BE2C (cell line): ENCODE results near the gene BMP4.

Source experiments
- DNase-seq: peaks from one replicate; pipeline ENCODE4 v3.0.0-alpha.2; 2020
- H3K27me3 ChIP-seq: fragments of 250-450 bp; sonication (Bioruptor Pico); 2 replicates; pipeline ENCODE4 v1.5.1; 2020; ENCODE audit warnings: mild to moderate bottlenecking
- H3K36me3 ChIP-seq: fragments of 250-450 bp; sonication (Bioruptor Pico); 2 replicates; pipeline ENCODE4 v1.5.1; 2020; ENCODE audit warnings: mild to moderate bottlenecking
- H3K4me1 ChIP-seq: fragments of 250-450 bp; sonication (Bioruptor Pico); 2 replicates; pipeline ENCODE4 v1.5.1; 2020
- H3K4me3 ChIP-seq: 2 replicates; pipeline ENCODE4 v1.5.1; 2011; ENCODE audit warnings: low read depth, low read length
- H3K9me3 ChIP-seq: fragments of 250-450 bp; sonication (Bioruptor Pico); 2 replicates; pipeline ENCODE4 v1.5.1; 2020
- CTCF ChIP-seq: IDR thresholded peaks from 2 replicates; pipeline ENCODE4 v1.5.1; 2012; ENCODE audit warnings: mild to moderate bottlenecking, low read depth, low read length

The BMP4 gene

GRCh38 chr14:53943751-53944083 lies 12.9 kb downstream of the BMP4 start:
- H3K4me1 ChIP-seq, result no peaks in the 10 kb centered on the region
- DNase-seq, result no peak
- H3K4me3 ChIP-seq, result no peak overlapping the region
- no peaks in the 10 kb centered on the region for H3K36me3 ChIP-seq
- no peak for TF ChIP-seq CTCF
- no peaks in the 10 kb centered on the region for H3K9me3 ChIP-seq
- H3K27me3 ChIP-seq, result peaks cover 51% of the 10 kb centered on the region

- no peak for TF ChIP-seq CTCF
- H3K36me3 ChIP-seq, result no peaks in the 10 kb centered on the region
- no peak overlapping the region for H3K4me3 ChIP-seq
- peaks cover 51% of the 10 kb centered on the region for H3K27me3 ChIP-seq
- H3K9me3 ChIP-seq, result no peaks in the 10 kb centered on the region
- H3K4me1 ChIP-seq, result no peaks in the 10 kb centered on the region
- no peak for DNase-seq
Measured at GRCh38 chr14:53942970-53943750, 13.5 kb downstream of the BMP4 start.

- no peaks in the 10 kb centered on the region for H3K9me3 ChIP-seq
- H3K4me1 ChIP-seq, result no peaks in the 10 kb centered on the region
- H3K36me3 ChIP-seq, result no peaks in the 10 kb centered on the region
- no peak for DNase-seq
- no peak overlapping the region for H3K4me3 ChIP-seq
- TF ChIP-seq CTCF, result no peak
- peaks cover 13% of the 10 kb centered on the region for H3K27me3 ChIP-seq
Measured at GRCh38 chr14:53938136-53938837, 18.3 kb downstream of the BMP4 start.

GRCh38 chr14:53934778-53935414 lies 21.7 kb downstream of the BMP4 start:
- no peak for DNase-seq
- no peak for TF ChIP-seq CTCF
- no peaks in the 10 kb centered on the region for H3K36me3 ChIP-seq
- peaks cover 4% of the 10 kb centered on the region; the same call in 1 of the 2 replicates for H3K27me3 ChIP-seq
- no peaks in the 10 kb centered on the region for H3K9me3 ChIP-seq
- no peak overlapping the region for H3K4me3 ChIP-seq
- H3K4me1 ChIP-seq, result no peaks in the 10 kb centered on the region

GRCh38 chr14:53932966-53933365 lies 23.7 kb downstream of the BMP4 start:
- H3K27me3 ChIP-seq, result no peaks in the 10 kb centered on the region; the same call in 1 of the 2 replicates
- no peak for DNase-seq
- no peaks in the 10 kb centered on the region for H3K4me1 ChIP-seq
- H3K4me3 ChIP-seq, result no peak overlapping the region
- TF ChIP-seq CTCF, result no peak
- no peaks in the 10 kb centered on the region for H3K36me3 ChIP-seq
- H3K9me3 ChIP-seq, result no peaks in the 10 kb centered on the region
